ENCODE results near the gene KLHL2. TPM values are rescaled to one million over a fixed set of nuclear protein-coding genes. Genes with fewer than 3 reads are reported as not detected.
"Not testable (repeated sequence)": the region's sequence is repeated elsewhere in the genome, so short reads cannot be mapped to it uniquely, and the experiment has no call there.

The KLHL2 gene
- total RNA-seq, 4 donors from 2014 or later, result 23.1 to 42.6 (median 32.4) TPM

DNA sequence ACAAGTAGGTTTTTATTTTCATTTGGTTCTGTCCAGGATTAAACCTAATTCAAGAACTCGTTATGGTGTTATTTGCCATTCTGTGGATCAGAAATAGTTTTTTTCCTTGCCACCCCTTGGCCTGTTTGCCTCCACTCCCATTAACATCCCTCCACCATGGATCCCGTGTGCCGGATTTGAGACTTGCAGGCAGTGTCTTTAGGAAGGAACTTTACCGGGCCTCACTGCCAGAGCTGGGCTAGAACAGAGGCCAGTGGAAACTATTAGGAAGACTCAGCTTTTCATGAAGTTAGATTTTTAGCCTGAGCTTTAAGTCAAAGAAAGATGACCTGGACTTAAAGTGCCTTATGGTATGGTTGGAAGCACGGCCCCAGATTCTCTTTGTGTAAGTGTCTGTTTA is 2.4 kb downstream of the KLHL2 start:
- ATAC-seq (ENCODE audit: low FRiP score), result no peak
- no peak for DNase-seq (ENCODE audit: low spot score)
- TF ChIP-seq, protein P1, sequence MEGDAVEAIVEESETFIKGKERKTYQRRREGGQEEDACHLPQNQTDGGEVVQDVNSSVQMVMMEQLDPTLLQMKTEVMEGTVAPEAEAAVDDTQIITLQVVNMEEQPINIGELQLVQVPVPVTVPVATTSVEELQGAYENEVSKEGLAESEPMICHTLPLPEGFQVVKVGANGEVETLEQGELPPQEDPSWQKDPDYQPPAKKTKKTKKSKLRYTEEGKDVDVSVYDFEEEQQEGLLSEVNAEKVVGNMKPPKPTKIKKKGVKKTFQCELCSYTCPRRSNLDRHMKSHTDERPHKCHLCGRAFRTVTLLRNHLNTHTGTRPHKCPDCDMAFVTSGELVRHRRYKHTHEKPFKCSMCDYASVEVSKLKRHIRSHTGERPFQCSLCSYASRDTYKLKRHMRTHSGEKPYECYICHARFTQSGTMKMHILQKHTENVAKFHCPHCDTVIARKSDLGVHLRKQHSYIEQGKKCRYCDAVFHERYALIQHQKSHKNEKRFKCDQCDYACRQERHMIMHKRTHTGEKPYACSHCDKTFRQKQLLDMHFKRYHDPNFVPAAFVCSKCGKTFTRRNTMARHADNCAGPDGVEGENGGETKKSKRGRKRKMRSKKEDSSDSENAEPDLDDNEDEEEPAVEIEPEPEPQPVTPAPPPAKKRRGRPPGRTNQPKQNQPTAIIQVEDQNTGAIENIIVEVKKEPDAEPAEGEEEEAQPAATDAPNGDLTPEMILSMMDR (IDR thresholded peaks at IDR 0.05), result no peak

DNA sequence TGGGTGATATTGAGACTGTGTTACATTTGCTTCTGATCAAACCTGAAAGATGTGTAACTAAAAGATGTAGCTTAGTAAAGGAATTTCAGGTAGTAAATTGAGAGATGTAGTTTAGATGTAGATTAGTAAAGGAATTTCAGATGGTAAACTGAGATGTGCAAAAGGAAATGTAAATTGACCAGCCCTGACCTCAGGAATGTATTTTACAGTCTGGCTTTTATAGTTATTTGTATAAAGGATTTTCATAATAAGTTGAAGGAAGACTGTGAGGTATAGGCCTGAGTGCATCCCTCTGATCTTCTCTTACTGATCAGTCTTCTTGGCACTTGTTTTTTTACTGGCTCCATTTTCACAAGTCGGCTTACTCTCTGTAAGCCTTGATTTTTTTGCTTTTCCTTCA is 3.2 kb downstream of the KLHL2 start:
- no peak for ATAC-seq (ENCODE audit: low FRiP score)
- TF ChIP-seq, protein P1 (IDR thresholded peaks at IDR 0.05), result no peak
- no peak for DNase-seq (ENCODE audit: low spot score)

DNA sequence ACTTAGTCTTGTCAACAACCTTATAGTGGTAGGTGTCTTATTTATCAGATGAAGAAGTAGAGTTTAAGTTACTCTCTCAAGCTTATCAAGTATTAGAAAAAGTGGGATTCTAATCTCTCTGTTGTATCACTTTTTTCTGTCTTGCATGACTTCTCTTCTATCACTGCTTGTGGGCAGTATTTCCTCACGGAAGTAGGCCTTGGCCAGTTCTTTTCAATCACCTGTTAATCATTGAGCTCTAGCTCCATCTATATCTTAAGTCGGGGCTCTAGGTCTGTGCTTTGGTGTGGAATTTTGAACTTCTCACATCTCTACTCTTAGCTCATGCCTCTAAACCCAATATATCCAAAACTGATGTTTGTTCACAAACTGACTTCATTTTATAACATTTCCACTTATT is 5.3 kb downstream of the KLHL2 start:
- not testable (repeated sequence) for DNase-seq (ENCODE audit: low spot score); ATAC-seq (ENCODE audit: low FRiP score)

DNA sequence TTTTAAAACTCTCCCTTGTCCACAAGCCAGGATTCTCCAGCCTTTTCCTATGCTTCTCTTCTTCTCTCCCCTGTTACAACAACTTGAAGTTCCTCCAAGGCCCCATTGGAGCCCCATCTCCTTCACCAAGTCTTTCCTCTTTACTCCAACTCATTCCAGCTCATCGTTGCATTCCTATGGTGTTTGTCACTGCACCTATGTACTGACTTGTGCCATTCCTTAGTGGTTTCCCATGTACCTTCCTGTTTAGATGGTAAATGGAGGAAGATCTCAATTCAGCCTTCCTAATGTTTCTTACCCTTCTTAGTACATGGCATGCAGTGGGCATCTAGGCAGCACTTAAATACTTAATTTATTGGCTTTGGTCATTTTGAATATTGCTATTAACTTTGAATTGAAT is 6.0 kb downstream of the KLHL2 start:
- not testable (repeated sequence) for DNase-seq (ENCODE audit: low spot score); ATAC-seq (ENCODE audit: low FRiP score)

DNA sequence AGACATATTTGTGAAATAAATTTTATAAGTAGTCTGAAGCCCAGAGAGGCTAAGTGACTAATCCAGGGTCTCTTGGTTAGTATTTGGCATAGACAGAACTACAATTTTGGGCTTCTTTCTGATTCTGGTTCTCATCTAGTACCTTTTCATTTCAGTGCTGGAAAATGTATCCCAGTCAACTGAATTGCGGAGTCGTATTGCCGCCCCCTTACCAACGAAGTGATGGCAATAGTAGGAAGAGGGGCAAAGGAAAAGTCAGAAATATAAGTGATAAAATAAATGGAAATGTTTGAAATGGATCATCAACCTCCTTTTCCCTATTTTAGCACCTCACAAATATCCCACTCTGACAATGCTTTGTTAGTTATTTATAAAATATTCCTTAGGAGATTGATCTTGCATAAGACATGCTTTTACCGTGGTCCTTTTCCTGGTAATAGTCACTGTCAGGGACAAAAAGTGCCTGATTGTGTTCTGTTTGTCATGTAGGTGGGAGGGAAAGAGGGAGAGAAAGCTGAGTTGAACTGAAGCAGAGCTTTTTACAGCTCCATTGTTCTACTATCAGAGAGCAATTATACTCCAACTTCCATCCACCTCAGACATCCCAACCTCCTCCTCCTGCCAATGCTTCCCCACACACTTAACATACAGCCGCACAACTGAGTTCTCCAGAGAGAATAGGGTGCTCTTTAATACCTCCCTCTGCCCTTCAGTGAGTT is 6.8 kb downstream of the KLHL2 start:
- not testable (repeated sequence) for DNase-seq (ENCODE audit: low spot score)

DNA sequence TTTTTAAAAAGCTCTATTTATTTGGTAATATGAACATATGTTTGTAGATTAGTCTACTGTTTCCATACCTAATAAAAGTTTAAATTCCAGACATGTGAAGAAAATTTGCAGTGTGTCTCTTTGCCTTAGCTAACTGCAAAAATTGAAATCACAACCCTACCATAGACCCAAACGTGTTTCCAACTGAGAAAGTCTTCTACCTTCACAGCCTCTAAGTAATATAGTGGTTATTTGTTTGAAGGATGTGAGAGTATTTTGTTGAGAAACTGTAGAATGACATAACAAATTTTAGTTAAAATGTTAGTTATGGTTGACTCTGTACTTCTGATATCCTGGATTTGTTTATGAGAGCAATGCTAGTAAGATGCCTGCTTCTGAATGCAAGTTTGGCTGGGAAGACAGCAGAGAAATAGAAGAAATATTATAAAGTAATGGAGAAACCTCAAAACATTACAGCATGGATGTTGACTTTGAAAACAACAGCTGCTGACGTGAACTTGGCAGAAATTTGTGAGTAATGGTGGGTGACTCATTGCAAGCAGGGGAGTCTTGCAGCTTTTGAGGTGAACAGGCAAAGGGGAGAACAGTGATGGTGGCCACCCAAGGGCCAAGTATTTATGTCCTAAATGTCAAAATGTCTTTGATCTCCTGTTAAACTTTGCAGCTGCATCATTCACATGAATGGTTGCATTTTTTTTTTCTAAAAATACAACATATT is 7.8 kb downstream of the KLHL2 start:
- peak; percentile 73 for ATAC-seq (ENCODE audit: low FRiP score)
- DNase-seq (ENCODE audit: low spot score), result not testable (repeated sequence)

More for the DNA sequence above, 6.8 kb downstream of the KLHL2 start:
- ATAC-seq (ENCODE audit: low FRiP score), result not testable (repeated sequence)

DNA sequence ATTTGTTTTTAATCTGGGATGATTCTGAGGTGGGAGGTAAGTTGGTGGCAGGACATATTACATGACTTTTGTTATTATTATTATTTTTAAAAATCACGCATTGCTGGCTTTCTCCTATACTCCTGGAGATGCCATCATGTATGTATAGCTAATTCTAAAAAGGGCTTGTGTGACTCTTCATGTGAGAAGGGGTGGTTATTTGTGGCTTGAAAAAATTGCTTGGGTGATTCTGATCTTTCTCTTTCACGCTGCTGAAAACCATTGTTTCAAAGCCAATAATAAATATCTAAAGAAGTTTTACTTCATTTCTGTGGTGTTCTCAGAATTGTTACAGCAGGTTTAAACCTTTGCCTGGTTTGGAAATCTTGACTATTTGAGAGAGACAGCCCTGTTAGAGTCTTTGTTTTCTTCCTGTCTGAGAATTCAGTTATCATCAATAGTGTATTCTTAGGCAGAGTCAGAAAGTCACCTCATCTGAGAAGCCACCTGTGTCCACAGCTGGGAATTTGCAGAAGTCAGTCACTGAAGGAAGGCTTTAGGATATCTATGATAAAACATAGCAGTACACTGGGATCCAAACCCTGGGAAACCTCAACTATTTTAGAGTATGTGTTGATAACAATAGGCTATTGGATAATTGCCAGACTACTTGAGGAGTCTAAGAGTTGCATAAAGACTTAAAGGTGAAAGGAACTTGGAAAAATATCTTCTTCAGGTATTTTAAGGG is 8.6 kb downstream of the KLHL2 start:
- DNase-seq (ENCODE audit: low spot score); ATAC-seq (ENCODE audit: low FRiP score): not testable (repeated sequence)

DNA sequence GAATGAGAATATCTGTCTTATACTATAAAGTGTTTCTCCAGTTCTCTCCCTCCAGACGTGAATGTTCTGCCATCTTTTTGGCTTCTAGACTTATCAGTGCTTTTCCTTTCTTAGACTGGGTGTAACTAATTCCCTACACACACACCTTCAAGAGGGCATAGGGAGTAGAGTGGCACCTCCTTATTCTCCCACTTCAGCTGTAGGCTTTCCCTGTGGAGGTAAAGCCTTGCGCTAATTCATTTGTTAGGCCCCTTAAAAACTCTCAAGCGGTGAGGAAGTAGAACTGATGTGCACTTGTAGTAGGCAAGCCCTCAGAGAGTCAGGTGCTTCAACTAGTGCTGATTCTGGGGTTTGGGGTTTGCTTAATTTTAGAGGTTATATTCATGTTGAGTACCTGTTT is 10.0 kb downstream of the KLHL2 start:
- ATAC-seq (ENCODE audit: low FRiP score) (no peak), DNase-seq (ENCODE audit: low spot score) (no peak)
- TF ChIP-seq, protein P1 (IDR thresholded peaks at IDR 0.05), result no peak

DNA sequence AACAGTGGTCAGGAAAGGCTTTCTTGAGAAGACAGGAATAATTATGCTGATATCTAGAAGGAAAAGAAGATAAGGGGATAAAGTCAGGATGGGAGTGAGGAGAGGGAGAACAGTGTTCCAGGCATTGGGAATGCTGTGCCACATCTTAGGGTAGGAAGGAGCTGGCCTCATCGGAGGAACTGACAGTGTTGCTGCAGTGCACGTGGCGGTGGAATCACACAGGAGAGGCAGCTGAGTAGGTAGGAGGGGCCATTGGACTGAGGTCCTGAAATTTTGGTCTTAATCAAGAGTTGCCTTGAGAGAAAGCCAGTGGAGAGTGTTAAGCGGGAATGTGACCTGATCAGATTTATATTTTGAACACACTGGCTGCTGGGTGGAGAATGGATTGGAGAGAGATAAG is 13.9 kb downstream of the KLHL2 start:
- not testable (repeated sequence) for DNase-seq (ENCODE audit: low spot score); ATAC-seq (ENCODE audit: low FRiP score)

DNA sequence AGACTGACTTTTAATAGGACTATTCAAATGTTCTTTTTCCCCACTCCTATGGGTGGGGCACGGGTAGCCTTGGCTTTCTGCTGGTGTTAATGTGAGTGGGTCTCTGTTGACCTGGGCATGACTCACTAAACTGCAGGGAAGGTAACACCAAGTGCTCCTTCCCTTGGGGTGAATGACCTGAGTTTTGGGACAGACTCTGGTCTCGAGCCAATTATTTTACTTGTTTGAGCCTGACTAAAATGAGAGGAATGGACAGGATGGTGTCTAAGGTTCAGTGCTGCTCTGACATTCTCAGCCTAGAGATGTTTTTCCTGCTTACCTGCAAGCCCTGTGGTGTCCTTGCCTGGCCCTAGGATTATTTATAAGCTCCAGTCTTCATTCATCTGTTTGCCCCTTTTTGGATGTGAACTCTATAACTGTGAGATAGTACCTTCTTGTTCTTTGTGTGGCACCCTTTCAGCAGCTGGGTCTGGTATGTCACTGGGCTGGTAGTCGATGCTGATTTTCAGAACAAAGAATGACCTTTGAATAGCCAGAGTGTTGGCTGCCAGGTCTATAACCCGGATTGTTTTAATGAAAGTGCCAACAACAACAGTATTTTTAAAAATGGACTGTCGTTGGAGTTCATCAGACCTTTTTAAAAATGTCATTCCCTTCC is 14.8 kb downstream of the KLHL2 start:
- DNase-seq (ENCODE audit: low spot score), result not testable (repeated sequence)
- ATAC-seq (ENCODE audit: low FRiP score), result peak; percentile 72
